ENCODE data around the gene PCIF1.
"Not testable (repeated sequence)": the region's sequence is repeated elsewhere in the genome, so short reads cannot be mapped to it uniquely, and the experiment has no call there.

Gene PCIF1

DNA sequence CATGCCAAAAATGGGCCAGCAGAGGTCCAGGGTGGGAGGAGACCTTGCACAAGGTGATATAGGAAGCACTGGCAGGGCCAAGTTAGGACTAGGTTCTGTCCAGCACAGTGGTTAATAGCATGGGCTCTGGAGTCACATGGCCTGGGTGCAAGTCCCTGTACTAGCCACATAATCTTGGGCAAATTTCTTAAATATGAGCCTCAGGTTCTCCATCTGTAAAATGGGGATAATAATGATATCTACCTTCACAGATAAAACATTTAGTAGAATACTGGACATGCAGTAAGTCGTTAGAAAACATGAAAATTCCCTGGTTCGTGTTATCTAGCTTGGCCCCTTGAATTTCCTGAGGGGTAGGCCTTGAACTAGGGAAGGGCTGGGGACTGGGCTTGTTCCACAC is 37.2 kb upstream of the PCIF1 start:
- no peak overlapping the region for H3K4me3 ChIP-seq (ENCODE audit: low read depth, low read length)
- TF ChIP-seq, protein P1, sequence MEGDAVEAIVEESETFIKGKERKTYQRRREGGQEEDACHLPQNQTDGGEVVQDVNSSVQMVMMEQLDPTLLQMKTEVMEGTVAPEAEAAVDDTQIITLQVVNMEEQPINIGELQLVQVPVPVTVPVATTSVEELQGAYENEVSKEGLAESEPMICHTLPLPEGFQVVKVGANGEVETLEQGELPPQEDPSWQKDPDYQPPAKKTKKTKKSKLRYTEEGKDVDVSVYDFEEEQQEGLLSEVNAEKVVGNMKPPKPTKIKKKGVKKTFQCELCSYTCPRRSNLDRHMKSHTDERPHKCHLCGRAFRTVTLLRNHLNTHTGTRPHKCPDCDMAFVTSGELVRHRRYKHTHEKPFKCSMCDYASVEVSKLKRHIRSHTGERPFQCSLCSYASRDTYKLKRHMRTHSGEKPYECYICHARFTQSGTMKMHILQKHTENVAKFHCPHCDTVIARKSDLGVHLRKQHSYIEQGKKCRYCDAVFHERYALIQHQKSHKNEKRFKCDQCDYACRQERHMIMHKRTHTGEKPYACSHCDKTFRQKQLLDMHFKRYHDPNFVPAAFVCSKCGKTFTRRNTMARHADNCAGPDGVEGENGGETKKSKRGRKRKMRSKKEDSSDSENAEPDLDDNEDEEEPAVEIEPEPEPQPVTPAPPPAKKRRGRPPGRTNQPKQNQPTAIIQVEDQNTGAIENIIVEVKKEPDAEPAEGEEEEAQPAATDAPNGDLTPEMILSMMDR (IDR thresholded peaks at IDR 0.05; ENCODE audit: low read depth, low read length, missing control alignments) = no peak
- no peak for DNase-seq (ENCODE audit: low read depth)

DNA sequence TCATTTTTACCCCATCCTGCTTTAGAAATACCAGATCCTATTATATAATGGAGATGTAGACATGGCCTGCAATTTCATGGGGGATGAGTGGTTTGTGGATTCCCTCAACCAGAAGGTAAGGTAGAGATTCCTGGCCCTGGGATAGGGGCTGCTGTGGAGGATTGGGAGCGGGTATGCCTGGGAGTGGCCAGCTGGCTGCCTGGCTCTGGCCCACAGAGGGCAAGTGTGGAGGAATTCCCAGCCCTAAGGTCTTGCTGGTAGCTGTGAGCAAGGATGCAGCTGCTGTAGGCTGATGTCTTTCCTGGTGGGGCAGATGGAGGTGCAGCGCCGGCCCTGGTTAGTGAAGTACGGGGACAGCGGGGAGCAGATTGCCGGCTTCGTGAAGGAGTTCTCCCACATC is 36.8 kb upstream of the PCIF1 start:
- TF ChIP-seq, protein P1 (IDR thresholded peaks at IDR 0.05; ENCODE audit: low read depth, low read length, missing control alignments) = no peak
- no peak for DNase-seq (ENCODE audit: low read depth)

DNA sequence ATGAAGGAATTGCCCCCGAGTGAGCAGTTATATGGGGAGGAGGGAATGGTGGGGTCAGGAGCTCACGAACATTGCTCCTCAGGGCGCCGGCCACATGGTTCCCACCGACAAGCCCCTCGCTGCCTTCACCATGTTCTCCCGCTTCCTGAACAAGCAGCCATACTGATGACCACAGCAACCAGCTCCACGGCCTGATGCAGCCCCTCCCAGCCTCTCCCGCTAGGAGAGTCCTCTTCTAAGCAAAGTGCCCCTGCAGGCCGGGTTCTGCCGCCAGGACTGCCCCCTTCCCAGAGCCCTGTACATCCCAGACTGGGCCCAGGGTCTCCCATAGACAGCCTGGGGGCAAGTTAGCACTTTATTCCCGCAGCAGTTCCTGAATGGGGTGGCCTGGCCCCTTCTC is 36.2 kb upstream of the PCIF1 start:
- no peak for DNase-seq (ENCODE audit: low read depth)
- TF ChIP-seq, protein P1 (IDR thresholded peaks at IDR 0.05; ENCODE audit: low read depth, low read length, missing control alignments) = no peak
- no peak overlapping the region for H3K4me3 ChIP-seq (ENCODE audit: low read depth, low read length)

More for the DNA sequence above, 36.8 kb upstream of the PCIF1 start:
- H3K4me3 ChIP-seq (ENCODE audit: low read depth, low read length) = no peak overlapping the region

DNA sequence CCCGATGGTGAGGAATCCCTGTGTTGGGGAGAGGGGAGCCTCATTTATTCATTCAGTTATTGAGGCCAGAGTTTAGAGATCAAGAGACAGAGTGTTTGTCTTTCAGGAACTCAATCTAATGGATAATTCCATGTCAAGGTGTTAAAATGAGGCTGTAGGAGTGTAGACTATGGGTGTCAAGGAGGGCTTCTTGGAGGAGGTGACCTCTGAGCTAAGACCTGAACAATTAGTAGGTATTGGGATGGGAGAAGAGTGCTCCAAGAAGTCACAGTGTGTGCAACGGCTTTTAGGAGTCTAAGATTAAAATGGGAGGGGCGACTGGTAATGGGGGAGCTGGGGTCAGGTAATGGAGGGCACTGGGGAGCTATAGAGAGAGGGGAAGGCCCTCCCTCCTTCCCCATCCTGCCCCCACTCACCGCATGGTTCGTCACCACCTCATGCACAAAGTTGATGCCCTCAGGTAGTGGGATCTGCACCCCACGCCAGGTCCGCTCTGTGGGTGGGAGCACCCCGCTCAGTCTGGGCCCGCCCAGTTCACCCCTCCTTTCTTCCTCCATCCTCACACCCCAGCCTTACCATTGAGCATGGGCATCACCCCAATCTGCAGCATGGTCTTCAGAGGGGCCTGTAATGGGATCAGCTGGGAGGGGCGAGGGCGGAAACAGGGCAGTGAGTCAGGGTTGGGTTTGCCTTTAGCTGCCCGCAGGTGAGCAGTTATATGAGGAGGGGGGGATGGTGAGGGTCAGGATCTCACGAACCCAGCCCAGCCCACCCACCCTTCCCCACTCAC is 35.2 kb upstream of the PCIF1 start:
- TF ChIP-seq, protein P1 (IDR thresholded peaks at IDR 0.05; ENCODE audit: low read depth, low read length, missing control alignments) = no peak
- H3K4me3 ChIP-seq (ENCODE audit: low read depth, low read length) = no peak overlapping the region
- no peak for DNase-seq (ENCODE audit: low read depth)

DNA sequence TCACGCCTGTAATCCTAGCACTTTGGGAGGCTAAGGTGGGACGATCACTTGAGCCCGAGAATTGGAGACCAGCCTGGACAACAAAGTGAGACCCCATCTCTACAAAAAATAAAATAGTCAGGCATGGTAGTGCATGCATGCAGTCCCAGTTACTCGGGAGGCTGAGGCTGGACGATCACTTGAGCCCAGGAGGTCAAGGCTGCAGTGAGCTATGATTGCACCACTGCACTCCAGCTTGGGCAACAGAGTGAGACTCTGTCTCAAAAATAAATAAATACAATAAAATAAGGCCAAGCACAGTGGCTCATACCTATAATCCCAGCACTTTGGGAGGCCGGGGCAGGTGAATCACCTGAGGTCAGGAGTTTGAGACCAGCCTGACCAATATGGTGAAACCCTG is 33.2 kb upstream of the PCIF1 start:
- DNase-seq (ENCODE audit: low read depth) = not testable (repeated sequence)

DNA sequence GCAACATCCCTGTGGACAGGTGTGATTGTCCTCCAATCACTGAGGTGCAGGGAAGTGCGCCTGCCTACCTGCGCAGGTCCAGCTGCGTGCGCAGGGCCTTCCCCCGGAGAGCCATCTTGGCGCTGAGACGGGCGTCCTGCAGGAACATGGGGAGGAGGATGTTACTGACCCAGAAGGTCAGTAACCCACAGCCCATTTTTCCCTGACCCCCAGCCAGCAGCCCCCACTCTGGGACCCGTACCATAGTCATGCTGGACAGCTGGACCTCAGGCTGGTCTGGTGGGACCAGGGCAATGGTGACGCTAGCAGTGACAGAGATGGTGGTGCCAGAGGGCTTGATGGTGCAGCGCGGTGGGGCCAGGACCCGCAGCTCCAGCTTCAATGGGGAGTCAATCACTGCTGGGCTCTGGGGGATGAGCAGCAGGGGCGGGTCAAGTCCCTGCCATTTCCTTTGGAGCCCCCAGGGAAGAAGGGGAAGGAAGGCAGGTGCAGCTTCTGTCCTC is 32.2 kb upstream of the PCIF1 start:
- no peak overlapping the region for H3K4me3 ChIP-seq (ENCODE audit: low read depth, low read length)
- DNase-seq (ENCODE audit: low read depth) = no peak
- TF ChIP-seq, protein P1 (IDR thresholded peaks at IDR 0.05; ENCODE audit: low read depth, low read length, missing control alignments) = no peak

More for the DNA sequence above, 33.2 kb upstream of the PCIF1 start:
- not testable (repeated sequence) for H3K4me3 ChIP-seq (ENCODE audit: low read depth, low read length)

DNA sequence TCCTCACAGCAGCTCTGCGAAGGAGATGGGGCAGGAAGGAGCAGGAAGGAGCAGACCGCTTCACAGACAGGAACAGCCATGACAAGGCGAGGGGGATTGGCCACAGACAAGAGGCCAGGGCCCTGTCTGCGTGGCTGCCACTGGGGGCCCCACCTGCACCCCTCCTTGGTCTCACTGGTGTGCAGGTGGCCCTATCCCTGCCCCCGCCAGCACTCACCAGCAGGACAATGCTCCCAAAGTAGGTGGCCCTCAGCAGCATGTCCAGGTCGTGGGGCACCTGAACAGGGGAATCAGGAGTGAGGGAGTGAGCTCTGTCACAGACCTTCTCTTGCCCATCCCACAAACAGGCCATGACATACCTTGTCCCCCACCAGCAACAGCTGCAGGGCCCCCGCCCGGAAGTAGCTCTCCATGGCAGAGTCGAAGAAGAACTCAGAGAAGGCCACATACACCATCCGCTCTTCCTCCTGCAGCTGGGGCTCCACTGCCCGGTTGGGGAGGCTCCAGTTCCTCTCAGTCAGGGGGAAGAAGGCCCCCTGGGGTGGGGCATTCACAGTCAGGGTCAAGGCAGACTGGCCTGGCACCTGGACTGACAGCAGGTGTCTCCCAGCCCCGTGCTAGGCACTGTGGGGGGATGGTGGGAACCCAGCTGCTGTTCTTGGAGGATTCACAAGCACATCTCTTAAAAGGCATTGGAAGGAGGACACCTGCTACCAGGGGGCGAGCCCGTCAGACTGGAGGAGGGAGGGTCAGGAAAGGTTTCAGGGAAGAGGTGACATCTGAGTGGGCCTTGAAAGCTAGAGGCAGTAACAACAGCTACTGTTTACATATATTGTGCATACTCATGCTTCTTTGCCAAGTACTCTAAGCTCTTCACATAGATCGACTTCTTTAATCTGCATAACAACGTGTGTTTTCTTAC is 29.6 kb upstream of the PCIF1 start:
- no peak for DNase-seq (ENCODE audit: low read depth)
- TF ChIP-seq, protein P1 (IDR thresholded peaks at IDR 0.05; ENCODE audit: low read depth, low read length, missing control alignments) = no peak

More for the DNA sequence above, 29.6 kb upstream of the PCIF1 start:
- H3K4me3 ChIP-seq (ENCODE audit: low read depth, low read length) = no peak overlapping the region
